ACHN (cell line): ENCODE results near the gene MAD1L1.

Experiments used
- DNase-seq: peaks from one replicate; pipeline ENCODE4 v3.0.0-alpha.2; 2015
- in situ Hi-C: cut with HindIII; loops from 2 replicates; pipeline ENCODE4 v1.10.0; 2017; ENCODE audit warnings: low sequenced_read_pairs, low pct_ligation_motif_present, low pct_unique_long_range_greater_than_20kb

MAD1L1 gene

GRCh38 chr7:1949681-1950055 is 283.1 kb downstream of the MAD1L1 start:
- in situ Hi-C loops: no loop called here
- no peak for DNase-seq

- no peak for DNase-seq
- in situ Hi-C loops: no loop called here
These were observed 283.7 kb downstream of the MAD1L1 start for GRCh38 chr7:1948887-1949680.

GRCh38 chr7:1948301-1948796 is 284.4 kb downstream of the MAD1L1 start:
- DNase-seq: no peak
- in situ Hi-C loops: no loop called here

GRCh38 chr7:1947586-1948217 is 285.0 kb downstream of the MAD1L1 start:
- DNase-seq: no peak
- in situ Hi-C loops: no loop called here

- no peak for DNase-seq
- in situ Hi-C loops: no loop called here
These were observed 285.8 kb downstream of the MAD1L1 start for GRCh38 chr7:1946773-1947450.

GRCh38 chr7:1946025-1946772 is 286.5 kb downstream of the MAD1L1 start:
- in situ Hi-C loops: no loop called here
- no peak for DNase-seq

- in situ Hi-C loops: no loop called here
- no peak for DNase-seq
These were observed 287.2 kb downstream of the MAD1L1 start for GRCh38 chr7:1945558-1945957.

- DNase-seq: no peak
These were observed 288.0 kb downstream of the MAD1L1 start for GRCh38 chr7:1944619-1945210.

GRCh38 chr7:1943933-1944618 is 288.7 kb downstream of the MAD1L1 start:
- DNase-seq: no peak
- in situ Hi-C loops: no loop called here

More at GRCh38 chr7:1944619-1945210, 288.0 kb downstream of the MAD1L1 start:
- in situ Hi-C loops: no loop called here

- in situ Hi-C loops: no loop called here
- DNase-seq: no peak
These were observed 289.4 kb downstream of the MAD1L1 start for GRCh38 chr7:1943326-1943725.

- DNase-seq: no peak
- in situ Hi-C loops: no loop called here
These were observed 289.8 kb downstream of the MAD1L1 start for GRCh38 chr7:1942941-1943289.

- in situ Hi-C loops: no loop called here
- no peak for DNase-seq
These were observed 290.4 kb downstream of the MAD1L1 start for GRCh38 chr7:1942243-1942940.

GRCh38 chr7:1941464-1942242 is 291.1 kb downstream of the MAD1L1 start:
- in situ Hi-C loops: no loop called here

GRCh38 chr7:1940863-1941262 is 291.9 kb downstream of the MAD1L1 start:
- in situ Hi-C loops: no loop called here
- DNase-seq: no peak

More at GRCh38 chr7:1941464-1942242, 291.1 kb downstream of the MAD1L1 start:
- DNase-seq: no peak

GRCh38 chr7:1940402-1940786 is 292.4 kb downstream of the MAD1L1 start:
- in situ Hi-C loops: no loop called here
- no peak for DNase-seq

GRCh38 chr7:1939434-1940401 is 293.0 kb downstream of the MAD1L1 start:
- in situ Hi-C loops: no loop called here
- no peak for DNase-seq
